Astrocyte (in vitro differentiated cells and primary cell): ENCODE data around the gene CRYBB1. TPM values are rescaled to one million over a fixed set of nuclear protein-coding genes. Genes with fewer than 3 reads are reported as not detected.

Source experiments
- DNase-seq: peaks from one replicate; pipeline ENCODE4 v3.0.0-alpha.2; 2010; ENCODE audit warnings: low read depth
- FAIRE-seq: peaks from 2 replicates; lab custom pipeline; 2011; peaks lifted over from hg19 to GRCh38; lab: Jason Lieb, UNC
- H2AFZ ChIP-seq: 2 replicates; pipeline ENCODE4 v1.6.0; 2012; ENCODE audit warnings: low read depth, low read length, inconsistent platforms
- H3K27ac ChIP-seq: 2 replicates; pipeline ENCODE4 v1.5.1; 2011; ENCODE audit warnings: low read depth, low read length, inconsistent platforms
- H3K27me3 ChIP-seq: 2 replicates; pipeline ENCODE4 v1.6.0; 2011; ENCODE audit warnings: low read length, inconsistent platforms; ENCODE audit not compliant: insufficient read depth
- H3K36me3 ChIP-seq: 2 replicates; pipeline ENCODE4 v1.5.1; 2011; ENCODE audit warnings: low read length, inconsistent platforms; ENCODE audit not compliant: insufficient read depth
- H3K4me1 ChIP-seq: 2 replicates; pipeline ENCODE4 v1.5.1; 2011; ENCODE audit warnings: low read length, inconsistent platforms; ENCODE audit not compliant: insufficient read depth
- H3K4me2 ChIP-seq: 2 replicates; pipeline ENCODE4 v1.6.0; 2012; ENCODE audit warnings: low read length, inconsistent platforms
- H3K4me3 ChIP-seq: 2 replicates; pipeline ENCODE4 v1.5.1; 2011; ENCODE audit warnings: low read depth, mild to moderate bottlenecking, low read length, inconsistent platforms; ENCODE audit not compliant: insufficient read depth
- H3K79me2 ChIP-seq: 2 replicates; pipeline ENCODE4 v1.6.0; 2012; ENCODE audit warnings: mild to moderate bottlenecking, low read length, inconsistent platforms; ENCODE audit not compliant: insufficient read depth
- H3K9ac ChIP-seq: 2 replicates; pipeline ENCODE4 v1.6.0; 2012; ENCODE audit warnings: mild to moderate bottlenecking, low read length, inconsistent platforms
- H3K9me3 ChIP-seq: 2 replicates; pipeline ENCODE4 v1.5.1; 2012; ENCODE audit warnings: low read depth, mild to moderate bottlenecking, low read length, inconsistent platforms; ENCODE audit not compliant: insufficient read depth
- H4K20me1 ChIP-seq: 2 replicates; pipeline ENCODE4 v1.6.0; 2012; ENCODE audit warnings: low read length, inconsistent platforms; ENCODE audit not compliant: insufficient read depth
- H3K27ac Mint-ChIP-seq: one replicate; pipeline ENCODE4 v1.8.0; 2021; ENCODE audit warnings: mild to moderate bottlenecking, mixed read lengths; ENCODE audit not compliant: unreplicated experiment
- H3K27me3 Mint-ChIP-seq: one replicate; pipeline ENCODE4 v1.8.0; 2021; ENCODE audit warnings: low read depth, mixed read lengths; ENCODE audit not compliant: unreplicated experiment
- H3K36me3 Mint-ChIP-seq: one replicate; pipeline ENCODE4 v1.8.0; 2021; ENCODE audit warnings: low read depth, mixed read lengths; ENCODE audit not compliant: unreplicated experiment
- H3K4me1 Mint-ChIP-seq: one replicate; pipeline ENCODE4 v1.8.0; 2021; ENCODE audit warnings: low read depth, mixed read lengths; ENCODE audit not compliant: unreplicated experiment
- H3K4me3 Mint-ChIP-seq: one replicate; pipeline ENCODE4 v1.8.0; 2021; ENCODE audit warnings: mild to moderate bottlenecking, moderate library complexity, mixed read lengths; ENCODE audit not compliant: unreplicated experiment
- H3K9me3 Mint-ChIP-seq: one replicate; pipeline ENCODE4 v1.8.0; 2021; ENCODE audit warnings: mild to moderate bottlenecking, mixed read lengths; ENCODE audit not compliant: unreplicated experiment
- EZH2 ChIP-seq: IDR thresholded peaks from 2 replicates; pipeline ENCODE4 v1.6.1; 2012; ENCODE audit warnings: mild to moderate bottlenecking, low read length, inconsistent platforms; ENCODE audit not compliant: insufficient read depth
- total RNA-seq: library from RNA; stranded (reverse); gene quantifications from 2 replicates; pipeline ENCODE4 v1.2.1, GENCODE V29; 2021
- TF ChIP-seq, protein P1 (sequence below): IDR thresholded peaks from 2 replicates; pipeline ENCODE4 v1.5.1; 2011; ENCODE audit warnings: low read depth, mild to moderate bottlenecking, inconsistent platforms, low read length, moderate library complexity; ENCODE audit not compliant: insufficient read depth

CRYBB1 gene
- total RNA-seq, 1 donor from 2014 or later = not detected

- H3K36me3 Mint-ChIP-seq = peaks cover 2% of the 10 kb centered on the region
- Histone ChIP-seq H3K27me3 (peaks cover 11% of the 10 kb centered on the region), H3K36me3 (no peaks in the 10 kb centered on the region), H3K9me3 (no peaks in the 10 kb centered on the region), H3K27ac (no peak overlapping the region), H3K9ac (no peak overlapping the region), H3K79me2 (peaks cover 10% of the 10 kb centered on the region), H3K4me1 (peaks cover 10% of the 10 kb centered on the region), H4K20me1 (peaks cover 4% of the 10 kb centered on the region), H3K4me3 (no peak overlapping the region), H2AFZ (no peak overlapping the region), H3K4me2 (no peak overlapping the region)
- TF ChIP-seq, protein P1, sequence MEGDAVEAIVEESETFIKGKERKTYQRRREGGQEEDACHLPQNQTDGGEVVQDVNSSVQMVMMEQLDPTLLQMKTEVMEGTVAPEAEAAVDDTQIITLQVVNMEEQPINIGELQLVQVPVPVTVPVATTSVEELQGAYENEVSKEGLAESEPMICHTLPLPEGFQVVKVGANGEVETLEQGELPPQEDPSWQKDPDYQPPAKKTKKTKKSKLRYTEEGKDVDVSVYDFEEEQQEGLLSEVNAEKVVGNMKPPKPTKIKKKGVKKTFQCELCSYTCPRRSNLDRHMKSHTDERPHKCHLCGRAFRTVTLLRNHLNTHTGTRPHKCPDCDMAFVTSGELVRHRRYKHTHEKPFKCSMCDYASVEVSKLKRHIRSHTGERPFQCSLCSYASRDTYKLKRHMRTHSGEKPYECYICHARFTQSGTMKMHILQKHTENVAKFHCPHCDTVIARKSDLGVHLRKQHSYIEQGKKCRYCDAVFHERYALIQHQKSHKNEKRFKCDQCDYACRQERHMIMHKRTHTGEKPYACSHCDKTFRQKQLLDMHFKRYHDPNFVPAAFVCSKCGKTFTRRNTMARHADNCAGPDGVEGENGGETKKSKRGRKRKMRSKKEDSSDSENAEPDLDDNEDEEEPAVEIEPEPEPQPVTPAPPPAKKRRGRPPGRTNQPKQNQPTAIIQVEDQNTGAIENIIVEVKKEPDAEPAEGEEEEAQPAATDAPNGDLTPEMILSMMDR = no peak
- no peak for TF ChIP-seq EZH2
- H3K27me3 Mint-ChIP-seq = peaks cover 27% of the 10 kb centered on the region
- no peak overlapping the region for H3K4me3 Mint-ChIP-seq
- FAIRE-seq = no peak
- no peaks in the 10 kb centered on the region for H3K9me3 Mint-ChIP-seq
- peaks cover 2% of the 10 kb centered on the region for H3K4me1 Mint-ChIP-seq
- H3K27ac Mint-ChIP-seq = no peak overlapping the region
- no peak for DNase-seq
Observed at GRCh38 chr22:26593763-26594162, 24.1 kb downstream of the CRYBB1 start.

GRCh38 chr22:26592421-26592891, 25.4 kb downstream of the CRYBB1 start:
- no peak overlapping the region for H3K4me3 Mint-ChIP-seq
- peaks cover 10% of the 10 kb centered on the region for H3K4me1 Mint-ChIP-seq
- no peak overlapping the region for H3K27ac Mint-ChIP-seq
- peaks cover 11% of the 10 kb centered on the region for H3K27me3 ChIP-seq
- H3K27me3 Mint-ChIP-seq = peaks cover 21% of the 10 kb centered on the region
- H2AFZ ChIP-seq = no peak overlapping the region
- no peak overlapping the region for H3K27ac ChIP-seq
- peaks cover 12% of the 10 kb centered on the region for H3K4me1 ChIP-seq
- peaks cover 23% of the 10 kb centered on the region for H3K79me2 ChIP-seq
- H3K36me3 Mint-ChIP-seq = peaks cover 3% of the 10 kb centered on the region
- TF ChIP-seq, protein P1 = no peak
- TF ChIP-seq EZH2 = no peak
- H3K4me3 ChIP-seq = no peak overlapping the region
- no peak overlapping the region for H3K9ac ChIP-seq
- no peak overlapping the region for H3K4me2 ChIP-seq
- H3K9me3 ChIP-seq = no peaks in the 10 kb centered on the region
- H3K9me3 Mint-ChIP-seq = peaks cover 2% of the 10 kb centered on the region
- no peaks in the 10 kb centered on the region for H3K36me3 ChIP-seq
- FAIRE-seq (no peak), DNase-seq (no peak)
- peaks cover 8% of the 10 kb centered on the region for H4K20me1 ChIP-seq
